Activated CD8-positive, alpha-beta memory T cell treated with anti-CD3 and anti-CD28 coated beads for 48 hours (primary cell): ENCODE results near the gene TFAP2B.

ENCODE experiments used
- DNase-seq, 3 experiments: peaks; one replicate each; pipeline ENCODE4 v3.0.0-alpha.2; 2020; ENCODE audit warnings: low read depth in 2 of 3, low spot score in 2 of 3

Gene TFAP2B

GRCh38 chr6:50818673-50819072 lies at the start of gene TFAP2B:
TSS of gene TFAP2B (plus strand) at chr6:50818871. CDS start at chr6:50818892, 21 bp downstream.
- DNase-seq = no peak

GRCh38 chr6:50778696-50779095 lies 40.0 kb upstream of the TFAP2B start:
- no peak for DNase-seq

- no peak for DNase-seq
These were observed 38.3 kb upstream of the TFAP2B start for GRCh38 chr6:50780382-50780781.

GRCh38 chr6:50785921-50786320 lies 32.8 kb upstream of the TFAP2B start:
- DNase-seq = no peak

GRCh38 chr6:50791900-50792508 lies 26.7 kb upstream of the TFAP2B start:
- DNase-seq = no peak

- no peak for DNase-seq
These were observed 25.9 kb upstream of the TFAP2B start for GRCh38 chr6:50792771-50793170.

GRCh38 chr6:50795574-50795973 lies 23.1 kb upstream of the TFAP2B start:
- no peak for DNase-seq

GRCh38 chr6:50804283-50804682 lies 14.4 kb upstream of the TFAP2B start:
- no peak for DNase-seq

- no peak for DNase-seq
These were observed 11.6 kb upstream of the TFAP2B start for GRCh38 chr6:50807035-50807434.

- DNase-seq = no peak
These were observed 3.1 kb upstream of the TFAP2B start for GRCh38 chr6:50815436-50816114.

- peak in 2 of 3 experiments; percentile 15 to 56 for DNase-seq
These were observed 2.5 kb upstream of the TFAP2B start for GRCh38 chr6:50816115-50816675.

GRCh38 chr6:50816947-50817645 lies 1.6 kb upstream of the TFAP2B start:
- DNase-seq = no peak

- DNase-seq = no peak
These were observed 1.1 kb upstream of the TFAP2B start for GRCh38 chr6:50817646-50817950.

GRCh38 chr6:50818020-50818419 lies 651 bp upstream of the TFAP2B start:
- DNase-seq = no peak

GRCh38 chr6:50819466-50819903 lies 814 bp downstream of the TFAP2B start:
- DNase-seq = no peak

GRCh38 chr6:50819904-50820868 lies 1.5 kb downstream of the TFAP2B start:
- no peak for DNase-seq

- DNase-seq = no peak
These were observed 2.2 kb downstream of the TFAP2B start for GRCh38 chr6:50820869-50821264.

GRCh38 chr6:50821441-50822077 lies 2.9 kb downstream of the TFAP2B start:
- DNase-seq = no peak

GRCh38 chr6:50822078-50822476 lies 3.4 kb downstream of the TFAP2B start:
- DNase-seq = no peak

GRCh38 chr6:50823094-50823920 lies 4.6 kb downstream of the TFAP2B start:
- DNase-seq = no peak
